Heart left ventricle (tissue), 16 donors: ENCODE measurements around the gene SLC9B1. TPM values are rescaled to one million over a fixed set of nuclear protein-coding genes. Genes with fewer than 3 reads are reported as not detected.
"Not testable (repeated sequence)": the region's sequence is repeated elsewhere in the genome, so short reads cannot be mapped to it uniquely, and the experiment has no call there.

Source experiments
- ATAC-seq, 4 donors: fragments of 200-7000 bp; cut with Tn5 transposase; one replicate each; pipeline ENCODE4 v1.9.1; 2020 to 2022; ENCODE audit warnings: moderate library complexity in 4 of 4, mild to moderate bottlenecking in 3 of 4, moderate number of reproducible peaks in 1 of 4
- DNase-seq, 5 donors: peaks; one replicate each; pipeline ENCODE4 v3.0.0-alpha.2; 2020
- H3K27ac ChIP-seq, 12 donors: fragments of 200-600 bp; sonication (generic) in 4 of 12; one replicate each; pipeline versions ENCODE4 v1.5.0 to v1.8.0; 2016 to 2022; ENCODE audit warnings: mild to moderate bottlenecking in 2 of 12
- H3K27me3 ChIP-seq, 9 donors: fragments of 200-600 bp; sonication (generic) in 2 of 9; one replicate each; pipeline versions ENCODE4 v1.5.1 to v1.8.0; 2016 to 2022; ENCODE audit warnings: mild to moderate bottlenecking in 3 of 9
- H3K36me3 ChIP-seq, 9 donors: fragments of 200-600 bp; sonication (generic) in 2 of 9; one replicate each; pipeline versions ENCODE4 v1.5.0 to v1.8.0; 2018 to 2022; ENCODE audit warnings: mild to moderate bottlenecking in 2 of 9
- H3K4me1 ChIP-seq, 12 donors: fragments of 200-600 bp; sonication (generic) in 4 of 12; one replicate each; pipeline versions ENCODE4 v1.5.0 to v1.8.0; 2016 to 2022; ENCODE audit warnings: mild to moderate bottlenecking in 3 of 12
- H3K4me3 ChIP-seq, 12 donors: fragments of 200-600 bp; sonication (generic) in 4 of 12; one replicate each; pipeline versions ENCODE4 v1.5.0 to v1.8.0; 2017 to 2022; ENCODE audit warnings: mild to moderate bottlenecking in 9 of 12, moderate library complexity in 4 of 12
- H3K9me3 ChIP-seq, 12 donors: fragments of 200-600 bp; sonication (generic) in 4 of 12; one replicate each; pipeline versions ENCODE4 v1.5.0 to v1.8.0; 2016 to 2022; ENCODE audit warnings: mild to moderate bottlenecking in 1 of 12
- POLR2A ChIP-seq, 2 donors: fragments of 450-650 bp; IDR thresholded peaks; one replicate each; pipeline ENCODE4 v1.6.1; 2017; ENCODE audit warnings: antibody characterized with exemption in 2 of 2, mild to moderate bottlenecking in 2 of 2, moderate library complexity in 2 of 2
- WGBS, 4 donors: extraction: QIAGEN DNeasy Blood & Tissue Kit in 2 of 4; methylation state at CpG; one replicate each; pipeline versions ENCODE4 v1.1.5 to v1.1.7; 2013 to 2018; 5-methylcytosine and 5-hydroxymethylcytosine counted together
- intact Hi-C, 10 donors: fragments of 100-400 bp; cut with DNase I; formaldehyde crosslinking; loops; one replicate each; pipeline versions ENCODE4 v1.11.1 to v1.14.2; 2022
- polyA plus RNA-seq, 2 donors: library from polyadenylated mRNA; stranded (reverse); fragments of 200-250 nt; gene quantifications; one replicate each; pipeline ENCODE4 v1.2.3, GENCODE V29; 2013
- total RNA-seq, 9 donors: library from RNA; depleted of rRNA in 2 of 9; stranded (reverse); fragments of >200 nt in 2 of 9; fragmentation: NEBNext Ultra II Directional in 3 of 9; extraction: Animal tissue kit (Norgen Biotek cat#: 25700) in 3 of 9; gene quantifications; one replicate each; pipeline versions ENCODE4 v1.1.0 to v1.2.4, GENCODE V29; 2016 to 2023
- TF ChIP-seq, protein P1 (sequence below), 12 donors: fragments of 200-600 bp; sonication (generic) in 4 of 12; IDR thresholded peaks; one replicate each; pipeline versions ENCODE4 v1.5.0 to v1.8.0; 2018 to 2022; ENCODE audit warnings: antibody characterized with exemption in 12 of 12, mild to moderate bottlenecking in 5 of 12
- donor health status: ischemic (EF 13 %, LVEDD 7.1; RV severe dilation, severe dysfunction).
- donor health status: healthy with polysubstance abuse.
- donor health status: DM: no; HTN: yes; CAD: no.
- donor health status: DM: no; HTN: no; CAD: no.
- donor health status: ischemic (EF 25% LVEDD 6.9; RV normal size, moderate dysfunction).
- donor health status: ischemic (EF 25% LVEDD 5.7; RV mildly dilated, moderate dysfunction).
- donor health status: healthy.
- donor health status: DM: yes; HTN: yes; CAD: no.
- donor health status: ischemic (EF 35%, LVEDD 5.7; RV mildly dilated, moderate dysfunction).
- donor health status: nonischemic (EF 11% LVEDD 7.7; RV severe dilation, severe dysfunction).
- donor health status: DM: yes; HTN: yes; CAD: no.
- donor health status: PGD.
- donor health status: ischemic (EF 29% LVEDD 5.4; RV normal size, mild dysfunction).
- donor health status: nonischemic (EF 23%, LVEDD 6.1; RV moderate dilation, normal function).

SLC9B1 gene
- total and polyA plus RNA-seq, 11 donors: 0.07 to 1.8 (median 0.56) TPM; not detected in 3

DNA sequence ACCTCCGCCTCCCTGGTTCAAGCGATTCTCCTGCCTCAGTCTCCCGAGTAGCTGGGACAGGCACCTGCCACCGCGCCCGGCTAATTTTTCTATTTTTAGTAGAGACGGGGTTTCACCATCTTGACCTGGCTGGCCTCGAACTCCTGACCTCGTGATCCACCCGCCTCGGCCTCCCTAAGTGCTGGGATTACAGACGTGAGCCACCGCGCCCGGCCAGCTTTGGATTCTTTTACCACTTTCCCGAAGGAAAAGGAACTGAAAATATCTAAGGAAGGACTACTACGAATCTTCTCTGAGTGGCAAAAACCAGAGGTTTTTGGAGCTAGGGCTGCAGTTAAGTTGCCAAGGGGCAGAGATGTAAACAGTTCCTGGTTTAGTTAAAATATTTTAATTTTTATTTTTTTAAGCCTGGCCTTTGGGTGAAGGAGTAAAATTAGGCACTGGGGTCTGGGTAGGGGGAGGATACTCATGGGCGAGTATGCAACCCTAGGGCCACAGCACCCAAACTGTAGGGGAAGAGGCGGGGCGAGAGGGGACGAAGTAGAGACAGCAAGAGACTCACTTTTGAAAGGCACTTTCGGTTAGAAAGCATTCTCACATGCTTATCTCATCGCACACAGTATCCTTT, 151.2 kb downstream of the SLC9B1 start:
- WGBS, 4 donors: 8 to 17% (median 11%) methylated on average over 23 of the region's 23 CpGs
- Histone ChIP-seq H3K36me3 (no peaks in the 10 kb centered on the region), H3K9me3 (no peaks in the 10 kb centered on the region), H3K4me1 (peaks cover 0 to 38% (median 19%) of the 10 kb centered on the region in 12 donors), H3K27me3 (no peaks in the 10 kb centered on the region), H3K27ac (peak overlapping the region; percentile 79 to 99 (median 96)), H3K4me3 (peak overlapping the region; percentile 66 to 93 (median 72))
- DNase-seq: peak in 2 of 5 donors; percentile 23 to 26
- peak; percentile 20 to 60 (median 56) for ATAC-seq
- intact Hi-C loops: loop anchor here in 9 of 10 donors (2.0 to 10.0 kb wide), 8 partner anchors 39 to 433 kb away; partner anchors contain the start of genes UBE2D3 (in 3 of the 9), MANBA (in 2 of the 9) and SLC9B2 (in 1 of the 9)
- TF ChIP-seq, protein P1, sequence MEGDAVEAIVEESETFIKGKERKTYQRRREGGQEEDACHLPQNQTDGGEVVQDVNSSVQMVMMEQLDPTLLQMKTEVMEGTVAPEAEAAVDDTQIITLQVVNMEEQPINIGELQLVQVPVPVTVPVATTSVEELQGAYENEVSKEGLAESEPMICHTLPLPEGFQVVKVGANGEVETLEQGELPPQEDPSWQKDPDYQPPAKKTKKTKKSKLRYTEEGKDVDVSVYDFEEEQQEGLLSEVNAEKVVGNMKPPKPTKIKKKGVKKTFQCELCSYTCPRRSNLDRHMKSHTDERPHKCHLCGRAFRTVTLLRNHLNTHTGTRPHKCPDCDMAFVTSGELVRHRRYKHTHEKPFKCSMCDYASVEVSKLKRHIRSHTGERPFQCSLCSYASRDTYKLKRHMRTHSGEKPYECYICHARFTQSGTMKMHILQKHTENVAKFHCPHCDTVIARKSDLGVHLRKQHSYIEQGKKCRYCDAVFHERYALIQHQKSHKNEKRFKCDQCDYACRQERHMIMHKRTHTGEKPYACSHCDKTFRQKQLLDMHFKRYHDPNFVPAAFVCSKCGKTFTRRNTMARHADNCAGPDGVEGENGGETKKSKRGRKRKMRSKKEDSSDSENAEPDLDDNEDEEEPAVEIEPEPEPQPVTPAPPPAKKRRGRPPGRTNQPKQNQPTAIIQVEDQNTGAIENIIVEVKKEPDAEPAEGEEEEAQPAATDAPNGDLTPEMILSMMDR (IDR thresholded peaks at IDR 0.05): no peak

GRCh38 chr4:102867278-102868152, 152.0 kb downstream of the SLC9B1 start:
- WGBS, 4 donors: 85 to 86% (median 85%) methylated on average over 12 of the region's 12 CpGs

DNA sequence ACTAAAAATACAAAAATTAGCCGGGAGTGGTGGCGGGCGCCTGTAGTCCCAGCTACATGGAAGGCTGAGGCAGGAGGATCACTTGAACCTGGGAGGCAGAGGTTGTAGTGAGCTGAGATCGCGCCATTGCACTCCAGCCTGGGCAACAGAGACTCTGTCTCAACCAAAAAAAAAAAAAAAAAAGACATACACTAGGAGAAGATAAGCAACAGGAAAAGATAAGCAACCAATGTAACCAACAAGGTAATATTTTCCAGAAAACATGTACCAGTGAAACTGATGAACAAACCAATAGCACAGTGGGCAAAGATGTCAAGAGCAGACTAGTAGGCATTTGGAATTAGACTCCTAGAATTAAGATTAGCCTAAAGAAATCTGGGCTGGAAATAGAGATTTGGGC, 154.2 kb downstream of the SLC9B1 start:
- H3K36me3 ChIP-seq, H3K27ac ChIP-seq, H3K9me3 ChIP-seq, ATAC-seq, DNase-seq, H3K27me3 ChIP-seq, H3K4me3 ChIP-seq: not testable (repeated sequence)
- H3K4me1 ChIP-seq: peaks cover 0 to 45% (median 14%) of the 10 kb centered on the region in 12 donors
- 95 to 100% (median 99%) methylated on average over 5 of the region's 5 CpGs for whole genome bisulfite sequencing, 4 donors
- intact Hi-C loops: loop anchor here in 4 of 10 donors (5.0 to 10.0 kb wide), 6 partner anchors 101 to 431 kb away; partner anchors contain the start of genes MANBA (in 2 of the 4) and SLC9B2 (in 1 of the 4)

More at GRCh38 chr4:102867278-102868152, 152.0 kb downstream of the SLC9B1 start:
- peak overlapping the region; percentile 79 to 99 (median 96) for H3K27ac ChIP-seq
- TF ChIP-seq POLR2A (IDR thresholded peaks at IDR 0.05): no peak
- TF ChIP-seq, protein P1 (IDR thresholded peaks at IDR 0.05): no peak
- H3K4me3 ChIP-seq: peak overlapping the region in 11 of 12 donors; percentile 66 to 93 (median 72)
- H3K36me3 ChIP-seq: no peaks in the 10 kb centered on the region
- no peaks in the 10 kb centered on the region for H3K27me3 ChIP-seq
- peaks cover 0 to 46% (median 19%) of the 10 kb centered on the region in 12 donors for H3K4me1 ChIP-seq
- intact Hi-C loops: loop anchor here in 9 of 10 donors (2.0 to 10.0 kb wide), 8 partner anchors 39 to 433 kb away; partner anchors contain the start of genes UBE2D3 (in 3 of the 9), MANBA (in 2 of the 9) and SLC9B2 (in 1 of the 9)
- no peaks in the 10 kb centered on the region for H3K9me3 ChIP-seq
- no peak for DNase-seq
- no peak for ATAC-seq

- peak in 1 of 4 donors; percentile 22 for ATAC-seq
- DNase-seq: no peak
- H3K9me3 ChIP-seq: peaks cover 0 to 23% (median 12%) of the 10 kb centered on the region in 12 donors
- peak overlapping the region in 1 of 12 donors; percentile 73 for H3K27ac ChIP-seq
- no peaks in the 10 kb centered on the region for H3K27me3 ChIP-seq
- WGBS, 4 donors: 92 to 100% (median 96%) methylated on average over 1 of the region's 1 CpG
- TF ChIP-seq POLR2A (IDR thresholded peaks at IDR 0.05): no peak
- TF ChIP-seq, protein P1 (IDR thresholded peaks at IDR 0.05): no peak
- no peaks in the 10 kb centered on the region for H3K36me3 ChIP-seq
- intact Hi-C loops: loop anchor here in 3 of 10 donors (10.0 kb wide), 2 partner anchors 98 to 428 kb away; partner anchors contain the start of gene MANBA (in 1 of the 3)
- no peak overlapping the region for H3K4me3 ChIP-seq
- peaks cover 0 to 33% (median 3%) of the 10 kb centered on the region in 12 donors for H3K4me1 ChIP-seq
Measured at GRCh38 chr4:102862747-102863146, 156.8 kb downstream of the SLC9B1 start.
